GM19328 (cell line): Measurements from ENCODE around the gene TMEM269.

Experiments
- ATAC-seq: cut with Tn5 transposase; IDR thresholded peaks from one replicate; pipeline ENCODE4 v1.9.1; 2021; ENCODE audit warnings: mild to moderate bottlenecking, moderate library complexity; ENCODE audit not compliant: unreplicated experiment

TMEM269 gene

DNA sequence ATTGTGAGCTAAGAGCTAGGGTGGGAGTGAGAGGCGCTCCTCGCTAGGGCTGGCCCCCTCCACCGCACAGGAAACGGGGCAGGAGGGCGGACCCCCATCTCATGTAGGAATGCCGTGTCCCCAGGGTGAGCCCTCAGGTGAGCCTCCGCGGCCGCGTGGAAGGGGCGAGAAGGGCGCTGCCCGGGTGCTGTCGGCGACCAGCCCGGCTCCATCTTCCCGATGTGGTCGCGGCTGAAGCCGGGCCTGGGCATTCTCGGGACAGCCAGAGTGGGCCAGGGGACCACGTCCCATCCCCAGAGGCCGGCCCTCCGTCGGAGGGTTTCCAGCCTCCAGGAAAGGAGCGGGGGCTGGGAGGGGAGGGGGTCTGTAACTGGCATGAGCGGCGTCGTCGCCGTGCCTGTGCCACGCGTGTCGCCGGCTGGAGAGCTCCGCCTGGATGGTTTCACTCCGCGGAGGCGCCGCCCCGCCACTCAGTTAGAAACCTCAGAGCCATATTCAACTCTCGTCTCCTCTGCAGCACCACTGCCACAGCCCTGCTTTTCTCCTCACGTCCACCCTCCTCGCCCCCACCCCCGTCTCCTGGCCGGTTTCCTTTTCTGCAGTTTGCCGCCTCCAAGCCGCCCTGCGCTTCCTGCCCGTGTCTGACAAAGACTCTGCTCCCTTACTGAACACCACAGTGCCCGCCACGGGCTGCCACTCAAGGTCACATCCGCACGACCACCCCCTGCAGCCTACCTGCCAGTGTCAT lies at the start of gene TMEM269:
TMEM269 (plus strand) TSS at position 46 of the 748 bp plus-strand sequence. CDS start 4,903 bp downstream, outside the sequence.
- ATAC-seq: no peak

DNA sequence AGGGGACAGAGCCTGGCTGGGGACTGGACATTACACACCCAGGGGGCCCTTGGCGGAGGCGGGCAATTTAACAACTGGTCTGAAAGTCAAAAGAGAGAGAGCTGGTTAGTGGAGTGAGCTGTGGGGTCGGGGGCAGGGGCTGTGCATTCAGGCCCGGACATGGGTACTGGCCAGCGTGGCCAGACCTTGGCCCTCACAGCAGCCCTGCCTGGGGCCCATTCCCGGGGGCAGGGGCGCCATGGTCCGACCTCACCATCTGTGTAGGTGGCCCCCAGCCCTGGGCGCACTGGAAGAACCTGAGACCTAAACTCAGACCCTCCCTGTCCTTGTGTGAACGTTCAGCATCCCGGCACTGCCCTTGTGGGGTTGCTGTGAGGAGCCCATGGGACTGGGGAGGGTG lies 49.7 kb upstream of the TMEM269 start:
- ATAC-seq: no peak

DNA sequence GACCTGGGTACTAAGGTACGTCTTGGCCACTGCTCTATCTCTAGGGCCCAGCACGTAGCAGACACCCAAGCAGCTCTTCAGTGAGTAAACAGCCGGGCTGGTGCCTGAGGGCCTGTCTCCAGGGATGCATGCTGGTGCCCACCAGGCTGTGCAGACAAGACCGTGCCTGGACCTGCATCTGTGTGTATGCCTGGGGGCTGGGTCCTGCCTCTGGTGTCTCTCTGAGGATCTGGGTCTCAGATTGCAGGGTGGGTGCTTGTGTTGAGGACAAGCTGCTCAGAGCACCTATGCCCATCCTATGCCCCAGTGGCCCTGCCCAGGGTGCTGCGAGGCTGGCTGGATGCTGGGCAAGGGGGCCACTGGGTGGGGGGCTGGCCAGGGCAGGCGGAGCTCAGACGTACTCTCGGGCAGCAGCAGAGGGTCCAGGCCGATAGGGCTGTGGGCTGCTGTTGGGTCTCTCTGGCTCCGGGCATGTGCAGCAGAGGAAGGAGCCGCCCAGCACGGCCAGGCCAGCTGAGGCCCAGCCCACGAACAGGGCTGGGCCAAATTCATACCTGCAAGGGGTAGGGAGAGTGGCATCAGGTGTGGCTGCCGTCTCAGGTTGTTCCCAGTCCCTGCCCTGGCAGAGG lies 49.2 kb upstream of the TMEM269 start:
- ATAC-seq: no peak

DNA sequence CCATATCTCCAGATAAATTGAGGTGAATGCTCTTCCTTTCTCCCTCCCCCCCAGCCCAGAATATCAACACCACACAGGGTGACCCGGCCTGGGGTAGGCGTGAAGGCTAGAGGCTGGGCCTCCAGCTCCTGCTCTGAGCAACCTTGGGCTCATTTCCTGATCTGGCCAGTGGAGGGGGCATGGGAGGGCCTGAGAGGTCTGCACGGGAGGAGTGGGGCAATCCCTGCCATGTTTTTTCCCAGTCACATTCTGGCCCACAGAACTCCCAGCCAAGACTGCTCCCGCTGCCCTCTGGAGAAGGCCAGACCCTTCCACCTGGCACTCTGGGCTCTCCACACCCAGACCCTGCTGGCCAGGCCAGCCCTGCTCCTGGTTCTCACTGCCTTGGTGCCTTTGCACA lies 48.6 kb upstream of the TMEM269 start:
- ATAC-seq: no peak

DNA sequence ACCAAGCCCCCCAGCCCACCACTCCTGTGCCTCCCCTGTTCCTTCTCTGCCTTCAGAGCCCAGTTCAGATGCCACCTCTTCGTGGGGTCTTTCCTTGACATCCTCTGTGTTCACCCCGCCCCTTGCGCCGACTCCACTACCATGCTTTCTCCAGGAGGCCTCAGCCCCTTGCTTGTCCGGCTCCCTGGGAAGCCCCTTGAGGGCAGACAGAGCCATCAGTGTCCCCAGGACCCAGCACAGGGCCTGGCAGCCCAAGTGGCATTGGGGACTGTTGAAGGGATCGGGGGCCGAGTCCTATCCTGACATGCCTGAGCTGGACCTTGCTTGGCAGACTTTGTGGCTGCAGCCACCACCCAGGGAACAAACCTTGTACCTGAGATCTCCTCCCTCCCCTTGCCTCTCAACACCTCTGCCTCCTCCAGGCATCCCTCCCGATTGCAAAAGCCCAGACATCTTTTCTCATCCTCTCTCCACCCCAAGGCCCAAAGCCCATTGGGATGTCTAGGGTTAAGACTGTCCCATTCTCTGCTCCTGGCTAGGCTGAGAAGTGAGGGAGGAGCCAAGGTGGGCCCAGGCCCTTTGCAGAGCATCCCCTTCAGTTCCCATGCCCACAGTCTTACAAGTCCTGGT lies 48.1 kb upstream of the TMEM269 start:
- ATAC-seq: no peak

GRCh38 chr1:42737257-42737656 lies 47.5 kb upstream of the TMEM269 start:
- no peak for ATAC-seq

DNA sequence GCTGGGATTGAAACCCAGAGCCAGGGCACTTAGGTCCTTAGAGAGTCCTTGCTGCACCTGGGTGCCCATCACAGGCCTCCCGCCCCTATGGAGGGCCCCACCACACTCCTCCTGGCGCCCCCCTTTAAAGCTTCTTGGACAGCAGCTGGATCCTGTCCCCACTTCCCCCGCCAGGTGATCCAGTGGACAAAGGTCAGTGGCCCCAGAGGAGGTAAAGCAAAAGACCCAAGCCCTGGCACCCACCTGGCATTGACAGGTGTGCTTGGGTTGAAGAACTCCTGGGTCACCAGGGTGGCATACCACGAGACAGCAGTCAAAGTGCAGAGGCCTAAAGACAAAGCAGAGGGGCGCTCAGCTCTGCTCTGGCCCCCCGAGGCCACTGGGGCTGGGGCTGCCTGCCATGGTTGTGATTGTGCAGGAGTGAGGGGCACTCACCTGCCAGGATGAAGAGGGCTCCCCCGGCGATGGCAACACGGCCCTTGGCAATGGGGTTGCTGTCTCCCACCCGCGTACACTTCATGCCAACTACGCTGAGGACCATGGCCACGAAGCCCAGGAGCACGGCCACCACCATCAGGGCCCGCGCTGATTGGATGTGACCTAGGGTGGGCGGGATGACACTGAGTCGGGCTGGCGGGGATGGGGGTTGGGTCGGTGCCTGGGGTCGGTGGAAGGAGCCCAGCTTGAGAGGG lies 46.7 kb upstream of the TMEM269 start:
- no peak for ATAC-seq

DNA sequence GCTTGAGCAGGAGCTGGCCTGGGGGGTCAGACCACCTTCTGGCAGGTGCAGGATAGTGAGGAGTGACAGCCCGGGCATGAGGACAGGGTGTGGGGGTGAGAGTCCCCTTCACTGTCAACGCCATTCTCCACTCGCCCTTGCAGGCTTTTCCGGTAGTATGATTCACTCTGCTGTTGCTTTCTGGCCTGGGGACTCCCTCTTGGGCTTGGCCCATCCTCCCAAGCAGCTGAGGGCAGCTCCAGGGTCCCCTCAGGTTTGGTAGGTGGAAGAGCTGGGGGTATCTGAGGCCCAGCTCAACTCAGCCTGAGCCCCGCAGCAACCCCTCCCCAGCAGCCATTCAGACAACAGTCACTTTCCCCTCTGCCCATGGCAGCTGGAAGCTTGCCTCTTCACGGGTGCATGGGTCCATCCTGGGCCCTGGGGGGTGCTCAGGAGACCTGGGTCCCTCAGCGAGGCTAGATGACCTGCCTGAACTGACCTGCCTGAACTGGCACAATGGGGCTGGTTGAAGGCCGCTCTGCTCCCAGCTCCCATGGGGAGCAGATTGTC lies 46.0 kb upstream of the TMEM269 start:
- ATAC-seq: no peak

GRCh38 chr1:42739753-42740700 lies 44.8 kb upstream of the TMEM269 start, which contains the start of gene CLDN19:
TSS of gene CLDN19 (minus strand) at chr1:42740236. CDS start at chr1:42740063, 173 bp downstream.
- ATAC-seq: no peak

- ATAC-seq: no peak
Observed at GRCh38 chr1:42740851-42741580, 43.8 kb upstream of the TMEM269 start.

DNA sequence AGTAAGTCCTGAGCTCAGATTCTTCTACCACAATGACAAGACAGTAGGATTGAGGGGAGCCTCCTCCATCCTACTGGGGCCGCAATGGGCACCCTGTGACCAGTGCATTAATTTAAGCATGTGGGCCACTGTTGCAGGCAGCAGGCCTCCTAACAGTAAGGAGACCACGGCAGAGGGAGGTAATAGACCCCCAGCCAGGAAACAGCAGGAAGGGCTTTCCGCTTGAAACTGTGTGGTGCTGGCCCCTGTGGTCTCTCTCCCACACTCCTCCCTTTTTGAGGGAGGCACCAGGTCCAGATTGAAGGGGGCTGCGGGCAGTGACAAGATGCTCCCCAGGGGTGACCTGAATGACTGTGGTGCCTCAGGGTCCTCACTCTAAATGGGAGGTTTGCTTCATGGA lies 43.1 kb upstream of the TMEM269 start:
- ATAC-seq: no peak

GRCh38 chr1:42742141-42742540 lies 42.6 kb upstream of the TMEM269 start:
- ATAC-seq: no peak

DNA sequence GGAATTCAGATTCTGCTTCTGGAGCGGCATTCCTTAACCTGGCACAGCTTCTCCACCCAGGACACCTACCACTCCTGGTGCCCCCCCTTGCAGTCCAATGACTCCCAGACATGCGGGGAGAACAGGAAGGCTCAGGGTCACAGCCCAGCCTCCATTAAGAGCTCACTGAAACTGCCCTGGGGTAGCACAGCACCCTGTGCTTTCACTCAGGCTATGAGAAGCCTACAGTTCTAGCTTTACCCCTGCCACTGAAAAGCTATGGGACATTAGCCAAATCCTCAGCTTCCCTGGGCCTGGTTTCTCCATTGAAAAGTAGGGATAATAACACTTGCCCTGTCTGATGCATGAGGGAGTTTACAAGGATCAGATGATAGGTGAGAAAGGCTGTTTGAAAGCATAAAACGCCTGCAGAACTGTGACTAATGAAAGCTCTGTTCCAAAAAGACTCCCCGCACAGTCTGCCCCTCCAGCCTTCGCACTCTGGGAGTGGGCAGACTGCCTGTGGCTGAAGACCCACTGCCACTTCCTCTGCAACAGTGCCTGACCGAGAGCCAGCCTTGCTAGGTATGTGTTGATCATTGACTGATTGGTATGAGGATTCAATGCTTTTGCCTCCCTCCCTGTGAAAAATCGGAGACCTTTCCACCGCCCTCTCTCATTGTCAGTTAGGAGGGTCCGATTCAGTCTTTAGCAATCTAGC lies 42.0 kb upstream of the TMEM269 start:
- no peak for ATAC-seq

GRCh38 chr1:42743317-42744147 lies 41.3 kb upstream of the TMEM269 start:
- no peak for ATAC-seq

- ATAC-seq: no peak
Observed at GRCh38 chr1:42744148-42744413, 40.7 kb upstream of the TMEM269 start.

DNA sequence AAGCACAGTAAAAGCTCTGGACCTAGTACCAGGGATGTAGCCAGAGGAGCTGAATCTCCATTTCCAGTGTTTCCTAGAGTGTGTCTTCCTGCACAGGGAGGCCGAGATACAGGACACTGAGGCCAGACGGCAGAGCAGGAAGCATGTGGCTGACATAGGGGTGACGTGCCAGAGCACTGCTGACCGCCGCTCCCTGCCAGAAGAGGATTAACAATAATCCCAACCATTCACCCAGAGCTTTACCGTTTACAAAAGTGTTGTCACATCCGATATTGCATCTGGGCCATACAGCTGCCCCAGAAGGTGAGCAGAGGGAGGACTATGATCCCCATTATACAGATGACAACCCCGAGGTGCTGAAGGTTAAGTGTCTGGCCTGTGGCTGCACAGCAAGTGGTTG lies 38.9 kb upstream of the TMEM269 start:
- no peak for ATAC-seq

- no peak for ATAC-seq
Observed at GRCh38 chr1:42746436-42747105, 38.2 kb upstream of the TMEM269 start.

- no peak for ATAC-seq
Observed at GRCh38 chr1:42747125-42747524, 37.7 kb upstream of the TMEM269 start.
